Effector CD8-positive, alpha-beta T cell (primary cell): Measurements from ENCODE around the gene UBR4.
A peak's percentile ranks its signal among the peaks of the same experiment; 100 is the strongest.
"Not testable (repeated sequence)": the region's sequence is repeated elsewhere in the genome, so short reads cannot be mapped to it uniquely, and the experiment has no call there.

Experiments
- DNase-seq: peaks from one replicate; lab custom pipeline; 2025; lab: John Stamatoyannopoulos, UW
- total RNA-seq, 4 experiments: gene quantifications; one replicate each; lab custom pipeline; 2026; lab: John Stamatoyannopoulos, UW

UBR4 gene
- total RNA-seq, result 499 to 715 (median 571) reads per million in 4 experiments

- DNase-seq, result peak; percentile 95
Measured at GRCh38 chr1:19209990-19210771, at the start of gene UBR4. UBR4 (minus strand) TSS chr1:19210266; CDS start chr1:19210248, 18 bp downstream.

- no peak for DNase-seq
Measured at GRCh38 chr1:19258353-19258752, 48.3 kb upstream of the UBR4 start.

DNA sequence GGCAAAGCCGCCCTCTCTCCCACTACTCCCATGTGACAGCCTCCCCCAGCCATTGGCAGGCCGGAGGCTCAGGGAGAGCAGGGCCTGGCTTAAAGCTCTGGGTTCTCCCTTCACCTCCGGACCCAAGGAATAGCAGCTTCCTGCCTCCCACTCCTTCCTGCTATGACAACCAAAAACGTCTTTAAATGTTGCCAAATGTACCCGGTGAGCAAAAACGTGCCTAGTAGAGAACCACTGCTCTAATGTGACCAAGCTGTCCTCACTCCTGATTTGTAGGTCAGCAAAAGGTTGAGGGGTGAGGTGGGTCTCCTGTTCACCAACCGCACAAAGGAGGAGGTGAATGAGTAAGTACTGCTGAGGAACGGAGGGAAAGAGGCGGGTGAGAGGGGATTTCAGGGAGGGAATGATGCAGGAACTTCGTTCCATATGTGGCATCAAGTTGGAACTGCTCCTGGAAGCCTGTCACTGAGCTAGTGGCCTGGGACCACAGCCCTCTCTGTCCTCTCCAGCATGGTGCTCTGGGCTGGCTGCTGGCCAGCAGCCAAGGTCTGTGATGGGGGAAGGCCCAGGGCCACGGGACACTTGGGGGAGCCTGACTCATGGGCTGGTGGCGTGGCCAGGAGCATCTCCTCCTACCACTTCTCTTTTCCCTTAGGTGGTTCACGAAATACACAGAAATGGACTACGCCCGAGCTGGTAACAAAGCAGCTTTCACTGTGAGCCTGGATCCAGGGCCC lies 47.3 kb upstream of the UBR4 start:
- DNase-seq, result no peak

DNA sequence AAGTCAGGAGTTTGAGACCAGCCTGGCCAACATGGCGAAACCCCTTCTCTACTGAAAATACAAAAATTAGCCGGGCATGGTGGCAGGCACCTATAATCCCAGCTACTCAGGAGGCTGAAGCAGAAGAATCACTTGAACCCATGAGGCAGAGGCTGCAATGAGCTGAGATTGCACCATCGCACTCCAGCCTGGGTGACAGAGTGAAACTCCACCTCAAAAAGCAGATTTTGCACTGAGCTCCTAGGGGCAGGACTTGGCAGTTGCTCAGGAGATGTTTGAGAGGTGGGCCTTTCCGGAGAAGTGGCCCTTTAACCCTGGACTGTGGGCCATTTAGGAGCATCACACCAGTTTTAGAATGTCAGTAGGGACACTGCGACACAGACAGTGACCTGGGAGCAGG lies 46.2 kb upstream of the UBR4 start:
- DNase-seq, result not testable (repeated sequence)

GRCh38 chr1:19255288-19255687 lies 45.2 kb upstream of the UBR4 start:
- no peak for DNase-seq

- DNase-seq, result no peak
Measured at GRCh38 chr1:19254416-19254815, 44.4 kb upstream of the UBR4 start.

DNA sequence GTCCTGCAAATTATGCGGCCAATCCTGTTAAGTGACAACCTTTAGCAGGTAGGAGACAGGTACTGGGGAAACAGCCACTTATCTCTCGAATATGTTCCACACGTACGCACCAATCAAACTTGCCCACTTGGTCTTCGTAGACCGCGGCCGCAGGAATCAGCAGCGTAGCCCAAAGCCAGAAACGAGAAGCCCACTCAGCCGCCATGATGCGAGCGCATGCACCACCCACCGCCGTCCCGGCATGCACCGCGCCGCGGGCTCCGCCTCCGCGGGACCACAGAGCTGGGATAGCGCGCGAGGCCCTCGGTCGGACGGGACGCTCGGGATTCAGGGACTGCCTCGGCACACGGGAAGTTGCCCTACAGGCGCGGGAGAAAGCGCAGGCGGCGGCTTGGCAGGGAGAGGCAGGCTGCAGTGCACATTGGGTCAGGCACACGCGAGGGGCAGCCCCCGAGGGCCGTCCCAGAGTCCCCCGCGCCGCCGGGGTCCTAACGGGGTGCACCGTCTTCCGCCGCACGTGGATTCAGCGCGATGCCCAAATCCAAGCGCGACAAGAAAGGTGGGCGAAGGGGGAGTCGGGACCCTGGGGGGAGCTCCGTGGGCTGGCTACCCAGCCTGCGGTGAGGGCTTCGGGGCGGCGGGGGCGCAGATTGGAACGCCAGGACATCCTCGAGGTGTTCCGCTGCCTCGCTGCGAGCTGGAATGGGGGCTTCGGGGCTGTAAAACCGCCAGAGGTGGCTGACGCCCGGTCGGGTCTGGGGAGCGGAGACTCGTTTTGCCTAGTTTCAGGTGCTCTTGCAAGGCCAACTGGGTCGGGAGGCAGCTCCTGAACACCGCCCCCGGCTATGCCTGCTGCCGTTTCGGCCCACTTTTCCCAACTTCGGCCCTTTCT lies 41.5 kb upstream of the UBR4 start, which contains the start of the genes EMC1 and MRTO4:
TSS of gene EMC1 (minus strand) at position 220 of the 892 bp plus-strand sequence. CDS start at position 205, 15 bp downstream.
TSS of gene MRTO4 (plus strand) at position 501 of the 892 bp plus-strand sequence. CDS start at position 532, 31 bp downstream.
- peak; percentile 84 for DNase-seq

DNA sequence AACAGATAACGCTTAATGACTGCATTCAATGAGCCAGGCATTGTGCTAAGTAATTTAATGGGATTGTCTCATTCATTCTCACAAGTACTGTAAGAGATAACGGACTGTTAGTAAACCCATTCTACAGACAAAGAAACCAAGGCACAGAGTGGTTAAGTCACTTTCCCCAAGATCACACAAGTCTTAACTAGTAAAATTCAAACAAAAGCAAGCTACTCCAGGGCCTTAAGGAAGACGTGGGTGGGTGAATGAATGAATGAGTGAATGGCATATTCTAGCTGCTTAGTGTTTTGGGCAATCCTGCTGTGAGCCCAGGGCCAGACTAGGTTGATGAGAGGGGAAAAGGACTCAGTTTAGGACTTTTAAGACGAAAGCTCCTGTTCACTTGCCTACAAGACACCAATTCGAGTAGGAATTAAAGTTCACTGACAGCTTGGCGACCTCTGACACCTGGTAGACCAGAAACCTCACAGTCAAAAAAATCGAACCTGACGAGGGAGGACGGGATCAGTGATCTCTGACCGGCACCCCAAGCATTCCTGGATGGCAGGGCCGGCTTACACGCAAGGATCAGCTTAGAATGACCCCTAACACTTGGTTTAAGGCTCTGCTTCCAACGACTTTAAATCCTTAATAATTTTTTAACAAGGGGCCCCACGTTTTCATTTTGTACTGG lies 40.7 kb upstream of the UBR4 start:
- DNase-seq, result no peak

DNA sequence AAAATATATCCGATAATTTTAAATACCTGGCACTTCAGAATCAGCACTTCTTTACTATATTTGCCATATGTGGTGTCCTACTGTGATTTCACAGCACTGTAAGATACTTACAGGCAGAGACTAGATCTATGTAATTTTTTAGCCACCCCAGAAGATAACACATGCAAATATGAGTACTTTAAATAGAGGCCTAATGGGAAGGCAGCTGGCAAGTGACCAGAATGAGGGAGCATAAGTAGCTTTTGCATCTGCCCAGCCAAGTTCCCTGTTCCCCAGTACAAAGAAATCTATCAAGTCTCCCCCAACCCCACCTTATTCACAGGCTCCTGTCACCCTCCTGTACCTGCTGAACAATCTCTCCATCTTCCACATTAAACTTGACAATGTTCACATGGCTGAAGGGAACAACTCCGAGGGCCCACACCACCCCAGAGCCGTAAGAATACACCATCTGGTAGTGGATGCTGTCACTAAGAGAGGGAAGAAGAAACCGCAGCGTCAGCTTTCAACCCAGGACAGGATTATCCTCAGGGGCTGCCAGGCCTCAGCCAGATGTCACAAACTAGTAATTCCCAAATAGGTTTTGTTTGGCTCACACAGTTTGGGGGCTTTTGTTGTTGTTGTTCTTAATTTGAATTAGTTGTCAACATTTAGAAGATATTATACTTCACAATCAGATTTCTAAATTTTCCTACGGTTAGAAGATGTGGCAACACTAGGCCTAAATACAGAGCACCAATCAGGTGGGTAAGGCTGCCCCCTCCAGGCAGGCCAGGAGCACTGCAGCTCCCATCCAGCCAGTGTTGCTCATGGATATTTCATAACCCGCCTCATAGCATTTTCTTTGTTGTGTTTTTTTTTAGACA lies 30.8 kb upstream of the UBR4 start:
- DNase-seq, result peak; percentile 51

GRCh38 chr1:19239876-19240275 lies 29.8 kb upstream of the UBR4 start:
- DNase-seq, result no peak

DNA sequence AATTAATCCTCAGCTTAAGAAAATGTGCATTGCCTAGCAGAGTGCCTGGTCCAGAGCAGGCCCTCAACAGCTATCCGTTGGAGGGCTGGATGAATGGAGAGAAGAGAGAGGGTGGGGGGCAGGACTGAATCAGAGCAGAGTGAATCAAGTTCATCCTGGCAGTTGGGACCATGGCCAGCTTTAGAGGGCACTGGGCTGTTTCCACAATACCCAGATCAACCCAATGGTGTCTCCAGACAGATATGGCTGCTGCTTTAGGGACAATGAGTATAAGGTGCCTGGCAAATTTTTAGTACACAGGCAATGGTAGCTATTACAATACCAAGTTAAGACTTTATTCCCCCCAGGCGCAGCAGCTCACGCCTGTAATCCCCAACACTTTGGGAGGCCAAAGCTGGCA lies 24.2 kb upstream of the UBR4 start:
- DNase-seq, result no peak

- DNase-seq, result no peak
Measured at GRCh38 chr1:19232524-19232846, 22.4 kb upstream of the UBR4 start.

DNA sequence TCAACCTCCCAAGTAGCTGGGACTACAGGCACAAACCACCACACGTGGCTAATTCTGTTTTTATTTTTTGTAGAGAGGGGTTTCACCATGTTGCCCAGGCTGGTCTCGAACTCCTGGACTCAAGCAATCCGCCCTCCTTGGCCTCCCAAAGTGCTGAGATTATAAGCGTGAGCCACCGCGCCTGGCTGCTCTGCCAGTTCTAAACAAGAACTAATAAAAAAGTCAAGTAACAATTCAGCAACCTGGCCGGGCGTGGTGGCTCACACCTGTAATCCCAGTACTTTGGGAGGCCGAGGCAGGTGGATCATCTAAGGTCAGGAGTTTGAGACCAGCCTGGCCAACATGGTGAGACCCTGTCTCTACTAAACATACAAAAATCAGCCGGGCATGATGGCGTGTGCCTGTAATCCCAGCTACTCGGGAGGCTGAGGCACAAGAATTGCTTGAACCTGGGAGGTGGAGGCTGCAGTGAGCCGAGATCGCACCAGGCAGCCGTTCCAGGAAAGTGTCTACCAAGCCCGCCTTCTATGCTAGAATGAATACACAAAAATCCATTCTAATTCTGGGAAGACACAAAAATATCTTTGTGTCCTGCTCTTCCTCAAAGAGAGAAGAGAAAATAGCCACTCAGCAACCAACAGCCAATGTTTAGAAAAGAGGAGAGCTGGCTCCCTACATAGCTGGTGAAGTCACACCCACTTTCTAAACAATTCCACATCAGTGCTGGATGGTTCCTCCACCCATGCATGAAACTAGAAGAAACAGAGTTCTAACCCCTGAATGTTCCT lies 21.9 kb upstream of the UBR4 start:
- DNase-seq, result not testable (repeated sequence)

DNA sequence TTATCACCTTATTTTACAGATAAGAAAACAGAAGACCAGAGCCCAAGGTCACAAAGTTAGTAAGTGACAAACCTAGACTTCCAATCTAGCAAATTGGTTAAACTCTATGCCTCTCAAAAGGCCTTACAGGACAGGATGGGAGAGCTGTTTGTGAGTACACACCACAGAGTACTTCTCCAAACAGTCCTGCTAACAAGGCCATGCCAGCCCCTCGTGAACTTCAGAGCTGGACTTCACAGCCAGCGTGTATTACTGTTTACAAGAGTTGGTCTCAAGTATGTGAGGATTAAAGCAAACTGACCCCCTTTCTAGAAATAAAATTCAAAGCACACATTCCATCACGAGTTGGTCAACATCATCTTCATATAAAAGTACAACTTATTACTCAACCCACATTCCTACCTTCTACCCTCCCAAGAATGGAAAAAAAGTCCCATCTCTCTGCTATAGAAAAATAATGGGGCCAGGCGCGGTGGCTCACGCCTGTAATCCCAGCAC lies 19.8 kb upstream of the UBR4 start:
- DNase-seq, result no peak

- no peak for DNase-seq
Measured at GRCh38 chr1:19229229-19229628, 19.2 kb upstream of the UBR4 start.

- DNase-seq, result no peak
Measured at GRCh38 chr1:19222979-19223824, 13.1 kb upstream of the UBR4 start.

- no peak for DNase-seq
Measured at GRCh38 chr1:19222573-19222972, 12.5 kb upstream of the UBR4 start.

DNA sequence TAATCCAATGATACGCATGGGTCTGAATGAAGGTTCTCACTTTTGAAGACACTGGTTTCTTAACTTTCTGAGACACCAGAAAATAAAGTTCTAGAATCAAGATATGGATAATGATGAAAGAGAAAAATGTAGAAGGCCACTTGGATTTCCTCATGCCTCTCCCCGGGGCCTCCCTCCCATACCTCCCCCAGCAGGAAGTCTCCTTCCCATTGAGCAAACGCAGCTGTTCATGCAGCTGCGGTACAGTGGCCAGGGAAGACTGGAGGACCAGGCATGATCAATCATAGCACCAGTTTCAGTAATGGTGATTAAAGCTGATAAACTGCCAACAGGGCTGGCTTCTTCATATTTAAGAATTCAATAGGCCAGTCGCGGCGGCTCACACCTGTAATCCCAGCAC lies 10.9 kb upstream of the UBR4 start:
- no peak for DNase-seq
